ENCODE results near the gene ARMC8. TPM values are rescaled to one million over a fixed set of nuclear protein-coding genes. Genes with fewer than 3 reads are reported as not detected.

ARMC8 gene, protein sequence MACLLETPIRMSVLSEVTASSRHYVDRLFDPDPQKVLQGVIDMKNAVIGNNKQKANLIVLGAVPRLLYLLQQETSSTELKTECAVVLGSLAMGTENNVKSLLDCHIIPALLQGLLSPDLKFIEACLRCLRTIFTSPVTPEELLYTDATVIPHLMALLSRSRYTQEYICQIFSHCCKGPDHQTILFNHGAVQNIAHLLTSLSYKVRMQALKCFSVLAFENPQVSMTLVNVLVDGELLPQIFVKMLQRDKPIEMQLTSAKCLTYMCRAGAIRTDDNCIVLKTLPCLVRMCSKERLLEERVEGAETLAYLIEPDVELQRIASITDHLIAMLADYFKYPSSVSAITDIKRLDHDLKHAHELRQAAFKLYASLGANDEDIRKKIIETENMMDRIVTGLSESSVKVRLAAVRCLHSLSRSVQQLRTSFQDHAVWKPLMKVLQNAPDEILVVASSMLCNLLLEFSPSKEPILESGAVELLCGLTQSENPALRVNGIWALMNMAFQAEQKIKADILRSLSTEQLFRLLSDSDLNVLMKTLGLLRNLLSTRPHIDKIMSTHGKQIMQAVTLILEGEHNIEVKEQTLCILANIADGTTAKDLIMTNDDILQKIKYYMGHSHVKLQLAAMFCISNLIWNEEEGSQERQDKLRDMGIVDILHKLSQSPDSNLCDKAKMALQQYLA
- total RNA-seq = 32.1 TPM in 2 replicates

DNA sequence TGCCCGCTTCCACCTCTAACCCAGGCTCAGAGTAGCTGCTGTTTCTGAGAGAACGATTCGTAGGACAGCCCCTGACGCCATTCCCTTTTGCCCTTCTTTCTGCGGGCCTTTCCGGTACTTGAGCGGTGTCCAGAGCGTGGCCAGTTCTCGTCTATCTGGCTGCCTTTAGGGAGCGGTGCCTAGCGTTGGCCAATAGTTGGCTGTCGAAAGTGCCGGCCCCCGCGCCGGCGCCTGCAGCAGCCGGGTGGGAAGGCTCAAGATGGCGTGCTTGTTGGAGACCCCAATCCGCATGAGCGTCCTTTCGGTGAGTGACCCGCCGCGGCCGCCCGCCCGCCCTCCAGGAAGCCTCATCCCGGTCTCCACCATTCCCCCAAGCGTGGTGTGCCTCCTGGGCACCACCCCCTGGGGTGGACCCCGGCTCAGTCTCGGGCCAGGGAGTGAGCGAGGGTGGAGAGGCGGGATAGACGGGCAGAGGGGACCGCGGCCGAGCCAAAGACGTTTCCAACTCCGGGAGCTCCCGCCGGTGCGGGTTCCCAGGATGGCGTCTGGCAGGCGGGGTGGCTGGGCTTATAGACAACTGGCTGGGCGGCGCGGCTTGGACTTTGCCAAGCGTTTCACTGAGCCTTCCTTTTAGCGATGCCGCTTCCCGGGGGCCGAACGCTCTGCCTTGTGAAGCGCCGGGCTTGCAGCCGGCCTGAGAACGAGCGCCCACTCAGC, at the start of gene ARMC8:
TSS of gene ARMC8 (plus strand) at position 6 of the 717 bp plus-strand sequence. CDS start at position 260, 254 bp downstream.

DNA sequence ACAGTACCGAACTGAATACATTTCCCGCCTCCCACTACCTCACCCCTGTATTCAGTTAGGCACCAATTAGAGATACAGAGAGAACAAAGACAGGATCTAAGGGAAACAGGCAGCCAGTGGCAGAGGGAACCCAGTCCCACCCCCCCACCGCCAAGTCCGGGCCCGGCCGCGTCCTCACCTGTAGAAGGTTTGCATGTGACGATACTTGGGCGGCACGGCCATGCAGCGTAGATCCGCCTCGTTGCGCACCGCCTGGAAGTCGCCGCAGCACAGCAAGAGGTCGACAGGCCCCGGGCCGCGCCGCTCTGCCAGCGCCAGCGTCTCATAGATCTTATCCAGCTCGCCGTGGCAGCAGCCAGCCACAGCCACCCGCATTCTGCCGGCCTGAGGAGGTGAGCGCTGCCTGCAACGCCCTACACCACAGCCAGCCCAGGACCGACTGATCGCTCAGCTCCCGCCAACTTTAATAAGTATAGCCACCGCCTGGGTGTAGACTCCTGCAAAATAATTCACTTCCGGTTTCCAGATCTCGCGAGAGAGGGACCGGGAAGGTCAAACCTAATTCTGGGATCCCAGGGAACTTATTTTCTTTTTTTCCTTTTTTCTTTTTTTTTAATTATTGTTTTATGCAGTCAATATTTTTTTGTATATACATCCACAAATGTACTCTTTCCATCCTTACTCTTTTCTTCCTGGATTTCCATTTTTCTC, 12.5 kb upstream of the ARMC8 start, which contains the start of gene DBR1:
TSS of gene DBR1 (minus strand) at position 501 of the 711 bp plus-strand sequence. CDS start at position 375, 126 bp downstream.

GRCh38 chr3:138329127-138329983, 142.3 kb downstream of the ARMC8 start, which contains the start of gene NME9:
TSS of gene NME9 (minus strand) at chr3:138329851. CDS start at chr3:138329335, 516 bp downstream.

Other genes with a start within 250 kb of the ARMC8 start
- gene CLDN18, start 177.1 kb upstream of the ARMC8 start, total RNA-seq = not detected in 2 replicates
- gene DZIP1L, start 71.7 kb upstream of the ARMC8 start, total RNA-seq = 3.9 and 5.2 TPM in 2 replicates
- not detected in 2 replicates for gene A4GNT, start 54.9 kb upstream of the ARMC8 start, total RNA-seq
- gene DBR1, start 12.4 kb upstream of the ARMC8 start, total RNA-seq = 9.7 and 9.9 TPM in 2 replicates
- gene NME9, start 142.6 kb downstream of the ARMC8 start, total RNA-seq = not detected in 2 replicates
- gene MRAS, start 161.3 kb downstream of the ARMC8 start, total RNA-seq = 11.4 and 20.4 TPM in 2 replicates
- under 0.01 and 0.16 TPM in 2 replicates for gene ESYT3, start 247.3 kb downstream of the ARMC8 start, total RNA-seq